Prostate gland (tissue), 2 donors: ENCODE results near the gene NOD2.

Experiments used
- CTCF ChIP-seq, 4 experiments: fragments of 200-600 bp in 2 of 4; fragments of 450-650 bp in 2 of 4; sonication (generic) in 2 of 4; IDR thresholded peaks; 1 replicate in 3 of 4; 2 replicates in 1 of 4; pipeline ENCODE4 v1.5.1; 2016 to 2019; ENCODE audit warnings: antibody characterized with exemption in 4 of 4, mild to moderate bottlenecking in 2 of 4, moderate library complexity in 2 of 4
- POLR2A ChIP-seq: fragments of 450-650 bp; IDR thresholded peaks from one replicate; pipeline ENCODE4 v1.6.1; 2016; ENCODE audit warnings: antibody characterized with exemption, mild to moderate bottlenecking

- TF ChIP-seq CTCF (IDR thresholded peaks at IDR 0.05) (no peak), POLR2A (no peak)
Measured at GRCh38 chr16:50659806-50660205, 33.6 kb upstream of the NOD2 start.
